ENCODE measurements around the gene MARS1.

- TF ChIP-seq CTCF (IDR thresholded peaks at IDR 0.05; ENCODE audit: insufficient read depth, low read length) (no peak), SPI1 (IDR thresholded peaks at IDR 0.05; ENCODE audit: borderline replicate concordance, low read depth) (no peak), POLR2AphosphoS5 (IDR thresholded peaks at IDR 0.05; ENCODE audit: low read depth) (no peak)
Measured at GRCh38 chr12:57498571-57498970, 10.7 kb downstream of the MARS1 start.

Data from HL-60 (cell line).